H1 (cell line): ENCODE data around the gene POC1B. TPM values are rescaled to one million over a fixed set of nuclear protein-coding genes. Genes with fewer than 3 reads are reported as not detected.

Experiments
- CTCF ChIA-PET: fragments of 300-600 bp; sonication (Branson Sonifier 250); formaldehyde crosslinking; loops from one replicate; lab custom pipeline; 2021; ENCODE audit not compliant: partially characterized antibody; lab: Charles Lee
- POLR2A ChIA-PET: fragments of 300-600 bp; sonication (Branson Sonifier 250); formaldehyde crosslinking; loops from one replicate; lab custom pipeline; 2021; ENCODE audit warnings: inconsistent platforms; ENCODE audit not compliant: partially characterized antibody; lab: Charles Lee
- DNase-seq, 2 experiments: peaks; one replicate each; pipeline versions ENCODE4 v3.0.0 to v3.0.0-alpha.2; 2010 to 2022; ENCODE audit warnings: low spot score in 2 of 2, low read depth in 1 of 2, mixed read lengths in 1 of 2
- FAIRE-seq: peaks from 2 replicates; lab custom pipeline; 2011; peaks lifted over from hg19 to GRCh38; lab: Jason Lieb, UNC
- H2AFZ ChIP-seq: 2 replicates; pipeline ENCODE4 v1.8.1; 2012; ENCODE audit warnings: low read length, inconsistent platforms
- H2AK5ac ChIP-seq: 2 replicates; pipeline ENCODE4 v1.6.1; 2013; ENCODE audit warnings: low read depth, low read length
- H2BK120ac ChIP-seq: replicated peaks from 2 replicates; pipeline ENCODE3; 2013; ENCODE audit warnings: low read depth, low read length, inconsistent platforms
- H2BK12ac ChIP-seq: 2 replicates; pipeline ENCODE4 v1.6.1; 2013; ENCODE audit warnings: low read depth, low read length
- H2BK15ac ChIP-seq: 2 replicates; pipeline ENCODE4 v1.6.1; 2013; ENCODE audit warnings: low read length
- H2BK20ac ChIP-seq: 2 replicates; pipeline ENCODE4 v1.6.1; 2013; ENCODE audit warnings: low read length
- H2BK5ac ChIP-seq: 2 replicates; pipeline ENCODE4 v1.6.1; 2013; ENCODE audit warnings: low read depth, low read length
- H3K14ac ChIP-seq: 2 replicates; pipeline ENCODE4 v1.6.1; 2013; ENCODE audit warnings: inconsistent platforms; ENCODE audit not compliant: insufficient read length
- H3K18ac ChIP-seq: 2 replicates; pipeline ENCODE4 v1.6.1; 2013; ENCODE audit warnings: low read length; ENCODE audit errors: extremely low read depth
- H3K23ac ChIP-seq: 2 replicates; pipeline ENCODE4 v1.6.1; 2013; ENCODE audit warnings: inconsistent platforms; ENCODE audit not compliant: insufficient read length
- H3K23me2 ChIP-seq: 2 replicates; pipeline ENCODE4 v1.6.1; 2013; ENCODE audit warnings: low read depth, low read length
- H3K27ac ChIP-seq: 2 replicates; pipeline ENCODE4 v1.6.1; 2011; ENCODE audit warnings: low read depth, low read length, inconsistent platforms
- H3K27me3 ChIP-seq, 4 experiments: replicated peaks in 1 of 4; 1 replicate in 1 of 4; 2 replicates in 3 of 4; pipeline versions ENCODE4 v1.6.1 to v1.8.1; 2011 to 2013; ENCODE audit warnings: low read length in 3 of 4, mild to moderate bottlenecking in 3 of 4, inconsistent platforms in 2 of 4, mixed read lengths in 2 of 4, moderate library complexity in 1 of 4; ENCODE audit not compliant: control insufficient read depth in 3 of 4, insufficient read depth in 3 of 4; ENCODE audit errors: extremely low read depth in 1 of 4
- H3K36me3 ChIP-seq, 4 experiments: 2 replicates each; pipeline versions ENCODE4 v1.6.1 to v1.8.1; 2011 to 2013; ENCODE audit warnings: mild to moderate bottlenecking in 4 of 4, low read length in 3 of 4, moderate library complexity in 2 of 4, control low read depth in 1 of 4, inconsistent platforms in 1 of 4; ENCODE audit not compliant: insufficient read depth in 4 of 4, control insufficient read depth in 2 of 4
- H3K4ac ChIP-seq: replicated peaks from 2 replicates; pipeline ENCODE3; 2013; ENCODE audit warnings: low read length, low read depth, mixed read lengths, inconsistent platforms; ENCODE audit not compliant: insufficient read length
- H3K4me1 ChIP-seq, 4 experiments: replicated peaks in 1 of 4; 1 replicate in 1 of 4; 2 replicates in 3 of 4; pipeline versions ENCODE4 v1.6.1 to v1.8.1; 2011 to 2013; ENCODE audit warnings: low read length in 3 of 4, inconsistent platforms in 2 of 4, mixed read lengths in 1 of 4; ENCODE audit not compliant: insufficient read depth in 4 of 4, control insufficient read depth in 3 of 4
- H3K4me2 ChIP-seq, 2 experiments: 2 replicates each; pipeline versions ENCODE4 v1.6.1 to v1.8.1; 2011 to 2013; ENCODE audit warnings: low read depth in 2 of 2, low read length in 2 of 2, control low read depth in 1 of 2, inconsistent platforms in 1 of 2, mild to moderate bottlenecking in 1 of 2; ENCODE audit not compliant: insufficient read depth in 1 of 2
- H3K4me3 ChIP-seq, 4 experiments: fragments of 200-600, 300-600 bp in 1 of 4; sonication (generic), shearing (Covaris generic), sonication (Bioruptor Twin) in 1 of 4; 2 replicates each; pipeline versions ENCODE4 v1.5.1 to v1.8.1; 2011 to 2016; ENCODE audit warnings: low read length in 4 of 4, low read depth in 3 of 4, control low read depth in 2 of 4, inconsistent platforms in 2 of 4, mild to moderate bottlenecking in 2 of 4, mixed read lengths in 1 of 4, moderate library complexity in 1 of 4; ENCODE audit not compliant: insufficient read depth in 2 of 4; ENCODE audit errors: extremely low read depth in 1 of 4
- H3K56ac ChIP-seq: replicated peaks from 2 replicates; pipeline ENCODE3; 2013; ENCODE audit warnings: low read depth, mild to moderate bottlenecking, mixed read lengths, low read length, inconsistent platforms; ENCODE audit not compliant: insufficient read length
- H3K79me1 ChIP-seq: 2 replicates; pipeline ENCODE4 v1.6.1; 2013; ENCODE audit warnings: low read depth, low read length, control low read depth
- H3K79me2 ChIP-seq, 2 experiments: 2 replicates each; pipeline versions ENCODE4 v1.6.1 to v1.8.1; 2012 to 2013; ENCODE audit warnings: low read length in 2 of 2, mild to moderate bottlenecking in 2 of 2, inconsistent platforms in 1 of 2; ENCODE audit not compliant: insufficient read depth in 2 of 2, control insufficient read depth in 1 of 2
- H3K9ac ChIP-seq, 4 experiments: replicated peaks in 1 of 4; 1 replicate in 1 of 4; 2 replicates in 3 of 4; pipeline versions ENCODE4 v1.6.1 to v1.8.1; 2011 to 2013; ENCODE audit warnings: low read depth in 3 of 4, low read length in 3 of 4, control low read depth in 2 of 4, mild to moderate bottlenecking in 2 of 4, moderate library complexity in 2 of 4, inconsistent platforms in 1 of 4; ENCODE audit errors: extremely low read depth in 1 of 4
- H3K9me3 ChIP-seq, 2 experiments: 2 replicates each; pipeline versions ENCODE4 v1.6.1 to v1.8.1; 2012 to 2013; ENCODE audit warnings: mild to moderate bottlenecking in 2 of 2, moderate library complexity in 2 of 2, control low read depth in 1 of 2, inconsistent platforms in 1 of 2, low read depth in 1 of 2, low read length in 1 of 2, mixed read lengths in 1 of 2; ENCODE audit not compliant: insufficient read depth in 2 of 2
- H4K20me1 ChIP-seq, 2 experiments: replicated peaks in 1 of 2; 2 replicates each; pipeline versions ENCODE3 to v1.8.1; 2011 to 2013; ENCODE audit warnings: inconsistent platforms in 2 of 2, low read length in 2 of 2, mild to moderate bottlenecking in 1 of 2; ENCODE audit not compliant: insufficient read depth in 2 of 2, control insufficient read depth in 1 of 2
- H4K5ac ChIP-seq: 2 replicates; pipeline ENCODE4 v1.6.1; 2013; ENCODE audit warnings: low read length, low read depth, mixed read lengths, inconsistent platforms; ENCODE audit not compliant: insufficient read length
- H4K8ac ChIP-seq: 2 replicates; pipeline ENCODE4 v1.8.0; 2013; ENCODE audit warnings: mild to moderate bottlenecking, moderate library complexity, low read length, inconsistent platforms; ENCODE audit not compliant: insufficient read depth; ENCODE audit errors: extremely low read depth
- H4K91ac ChIP-seq: replicated peaks from 2 replicates; pipeline ENCODE3; 2013; ENCODE audit warnings: low read length, mixed read lengths, inconsistent platforms; ENCODE audit not compliant: insufficient read length
- ATF2 ChIP-seq: IDR thresholded peaks from 2 replicates; pipeline ENCODE4 v1.6.1; 2012; ENCODE audit warnings: low read length, inconsistent platforms
- NANOG ChIP-seq: IDR thresholded peaks from 2 replicates; pipeline ENCODE4 v1.6.1; 2011; ENCODE audit warnings: low read length, low read depth, mild to moderate bottlenecking, inconsistent platforms; ENCODE audit not compliant: insufficient read depth, poor library complexity, severe bottlenecking
- WGBS, 2 experiments: shearing (Covaris generic) in 1 of 2; methylation state at CpG; one replicate each; pipeline versions ENCODE4 v1.1.6 to v1.1.7; 2013 to 2015; ENCODE audit warnings: low lambda C conversion rate in 2 of 2, mixed read lengths in 2 of 2, inconsistent platforms in 1 of 2, low coverage in 1 of 2, missing lambda C conversion rate in 1 of 2; ENCODE audit not compliant: insufficient replicate concordance in 2 of 2, insufficient coverage in 1 of 2, insufficient read length in 1 of 2; ENCODE audit errors: extremely low coverage in 1 of 2, missing lambda C conversion rate in 1 of 2; 5-methylcytosine and 5-hydroxymethylcytosine counted together
- polyA plus RNA-seq, 7 experiments: library from polyadenylated mRNA; depleted of rRNA in 3 of 7; stranded (reverse) in 5 of 7; unstranded in 2 of 7; fragments of >200 nt in 5 of 7; fragments of 200-250 nt in 2 of 7; gene quantifications; 1 replicate in 5 of 7; 2 replicates in 1 of 7; 4 replicates in 1 of 7; pipeline versions ENCODE4 v1.2.1 to v1.2.3, GENCODE V29; 2011 to 2013; ENCODE audit warnings: missing spikeins in 2 of 7, mixed read lengths in 2 of 7
- total RNA-seq: library from RNA; stranded (reverse); fragmentation: NEBNext Ultra II Directional; extraction: Animal tissue kit (Norgen Biotek cat#: 25700); gene quantifications from 2 replicates; pipeline ENCODE4 v1.2.1, GENCODE V29; 2021

Gene POC1B
- total and polyA plus RNA-seq, 2 of the 8 experiments (the other 6 are each of a cell fraction or from before 2014, with no cell fraction given) = 7.5 to 16.3 TPM

GRCh38 chr12:89469361-89469760 lies 56.5 kb downstream of the POC1B start:
- H3K79me1 ChIP-seq = no peaks in the 10 kb centered on the region
- H3K27me3 ChIP-seq = no peaks in the 10 kb centered on the region
- H2BK15ac ChIP-seq = no peak overlapping the region
- H2BK120ac ChIP-seq = no peak overlapping the region
- H3K18ac ChIP-seq = no peak overlapping the region
- H3K56ac ChIP-seq = no peak overlapping the region
- H3K79me2 ChIP-seq = no peaks in the 10 kb centered on the region
- H2BK20ac ChIP-seq = no peak overlapping the region
- H2AFZ ChIP-seq = no peak overlapping the region
- H2AK5ac ChIP-seq = no peak overlapping the region
- H4K8ac ChIP-seq = no peak overlapping the region
- CTCF ChIA-PET = interaction anchor here (0.7 to 7.9 kb wide), 4 partner anchors 37 to 57 kb away, joined by 5 to 96 read pairs (median 9); partner anchors contain the start of genes GALNT4 and POC1B
- no peak overlapping the region for H4K5ac ChIP-seq
- H3K23ac ChIP-seq = no peak overlapping the region
- no peak overlapping the region for H3K27ac ChIP-seq
- H2BK5ac ChIP-seq = no peak overlapping the region
- TF ChIP-seq NANOG (no peak), ATF2 (no peak)
- H3K4ac ChIP-seq = no peak overlapping the region
- no peak overlapping the region for H3K4me2 ChIP-seq
- WGBS, 2 experiments = 93% methylated on average over 3 of the region's 3 CpGs; no CpG with 5 or more reads in 1 of the 2 experiments
- no peak for DNase-seq
- H3K36me3 ChIP-seq = no peaks in the 10 kb centered on the region
- H3K9ac ChIP-seq = no peak overlapping the region
- no peaks in the 10 kb centered on the region for H3K9me3 ChIP-seq
- FAIRE-seq = no peak
- no peak overlapping the region for H3K14ac ChIP-seq
- POLR2A ChIA-PET = no interaction called here
- H4K91ac ChIP-seq = no peak overlapping the region
- H3K23me2 ChIP-seq = no peaks in the 10 kb centered on the region
- H2BK12ac ChIP-seq = no peak overlapping the region
- no peaks in the 10 kb centered on the region for H4K20me1 ChIP-seq
- no peaks in the 10 kb centered on the region for H3K4me1 ChIP-seq
- H3K4me3 ChIP-seq = no peak overlapping the region
